Testis (tissue), 2 donors: ENCODE results near the gene TTYH2.

Experiments used
- CTCF ChIP-seq, 3 experiments: fragments of 450-650 bp in 2 of 3; fragments of 200-600 bp in 1 of 3; sonication (generic) in 1 of 3; IDR thresholded peaks; one replicate each; pipeline ENCODE4 v1.5.1; 2016 to 2019; ENCODE audit warnings: antibody characterized with exemption in 3 of 3, mild to moderate bottlenecking in 2 of 3, moderate library complexity in 1 of 3
- POLR2A ChIP-seq: fragments of 450-650 bp; IDR thresholded peaks from one replicate; pipeline ENCODE4 v1.6.1; 2017; ENCODE audit warnings: antibody characterized with exemption, mild to moderate bottlenecking, moderate library complexity

- TF ChIP-seq CTCF (IDR thresholded peaks at IDR 0.05) (no peak), POLR2A (no peak)
These were observed 20.6 kb downstream of the TTYH2 start for GRCh38 chr17:74233937-74234336.
